ENCODE data around the gene UGT1A9.
"Not testable (repeated sequence)": the region's sequence is repeated elsewhere in the genome, so short reads cannot be mapped to it uniquely, and the experiment has no call there.

Gene UGT1A9

DNA sequence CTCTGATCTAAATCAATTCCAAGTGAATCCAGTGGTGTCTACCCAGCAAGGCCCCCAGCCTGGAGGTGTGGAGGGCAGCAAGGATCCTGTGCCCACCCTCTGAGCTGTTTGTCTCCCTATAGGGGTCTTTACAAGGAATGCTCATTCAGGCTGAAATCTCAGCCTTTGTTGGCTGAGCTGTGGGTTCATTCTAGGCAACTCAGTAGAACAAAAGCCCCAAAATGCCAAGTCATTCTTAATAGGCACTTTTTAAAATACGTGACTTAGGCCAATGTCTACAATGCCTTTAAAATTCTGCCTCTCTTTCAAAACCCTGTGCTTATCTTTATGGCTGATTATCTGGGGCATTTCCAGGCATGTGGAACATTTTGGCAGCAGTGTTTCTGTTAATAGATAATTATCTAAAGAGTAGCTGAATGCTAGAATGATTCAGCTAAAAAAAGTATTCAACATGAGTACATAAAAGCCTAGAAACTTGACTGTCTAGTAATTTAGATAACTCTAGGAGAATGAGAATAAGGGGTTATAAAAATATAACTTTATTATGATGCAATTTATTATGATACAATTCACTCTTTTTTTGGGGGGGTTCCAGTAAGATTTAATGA, 28.4 kb downstream of the UGT1A9 start:
- H3K27me3 ChIP-seq (replicated peaks; ENCODE audit: control insufficient read depth, insufficient read depth, low read length) = no peaks in the 10 kb centered on the region
- no peak for DNase-seq (ENCODE audit: extremely low read depth, insufficient read length)
- TF ChIP-seq, protein P1, sequence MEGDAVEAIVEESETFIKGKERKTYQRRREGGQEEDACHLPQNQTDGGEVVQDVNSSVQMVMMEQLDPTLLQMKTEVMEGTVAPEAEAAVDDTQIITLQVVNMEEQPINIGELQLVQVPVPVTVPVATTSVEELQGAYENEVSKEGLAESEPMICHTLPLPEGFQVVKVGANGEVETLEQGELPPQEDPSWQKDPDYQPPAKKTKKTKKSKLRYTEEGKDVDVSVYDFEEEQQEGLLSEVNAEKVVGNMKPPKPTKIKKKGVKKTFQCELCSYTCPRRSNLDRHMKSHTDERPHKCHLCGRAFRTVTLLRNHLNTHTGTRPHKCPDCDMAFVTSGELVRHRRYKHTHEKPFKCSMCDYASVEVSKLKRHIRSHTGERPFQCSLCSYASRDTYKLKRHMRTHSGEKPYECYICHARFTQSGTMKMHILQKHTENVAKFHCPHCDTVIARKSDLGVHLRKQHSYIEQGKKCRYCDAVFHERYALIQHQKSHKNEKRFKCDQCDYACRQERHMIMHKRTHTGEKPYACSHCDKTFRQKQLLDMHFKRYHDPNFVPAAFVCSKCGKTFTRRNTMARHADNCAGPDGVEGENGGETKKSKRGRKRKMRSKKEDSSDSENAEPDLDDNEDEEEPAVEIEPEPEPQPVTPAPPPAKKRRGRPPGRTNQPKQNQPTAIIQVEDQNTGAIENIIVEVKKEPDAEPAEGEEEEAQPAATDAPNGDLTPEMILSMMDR (IDR thresholded peaks at IDR 0.05; ENCODE audit: insufficient read depth, low read length, poor library complexity, severe bottlenecking) = no peak
- H3K4me3 ChIP-seq (replicated peaks; ENCODE audit: low read depth, low read length) = no peak overlapping the region
- no peaks in the 10 kb centered on the region for H3K36me3 ChIP-seq (ENCODE audit: control insufficient read depth, insufficient read depth, low read length)

DNA sequence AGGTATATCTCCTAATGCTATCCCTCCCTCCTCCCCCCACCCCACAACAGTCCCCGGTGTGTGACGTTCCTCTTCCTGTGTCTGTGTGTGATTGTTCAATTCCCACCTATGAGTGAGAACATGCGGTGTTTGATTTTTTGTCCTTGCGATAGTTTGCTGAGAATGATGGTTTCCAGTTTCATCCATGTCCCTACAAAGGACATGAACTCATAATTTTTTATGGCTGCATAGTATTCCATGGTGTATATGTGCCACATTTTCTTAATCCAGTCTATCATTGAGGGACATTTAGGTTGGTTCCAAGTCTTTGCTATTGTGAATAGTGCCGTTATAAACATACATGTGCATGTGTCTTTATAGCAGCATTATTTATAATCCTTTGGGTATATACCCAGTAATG, 29.1 kb downstream of the UGT1A9 start:
- not testable (repeated sequence) for H3K4me3 ChIP-seq (replicated peaks; ENCODE audit: low read depth, low read length)

DNA sequence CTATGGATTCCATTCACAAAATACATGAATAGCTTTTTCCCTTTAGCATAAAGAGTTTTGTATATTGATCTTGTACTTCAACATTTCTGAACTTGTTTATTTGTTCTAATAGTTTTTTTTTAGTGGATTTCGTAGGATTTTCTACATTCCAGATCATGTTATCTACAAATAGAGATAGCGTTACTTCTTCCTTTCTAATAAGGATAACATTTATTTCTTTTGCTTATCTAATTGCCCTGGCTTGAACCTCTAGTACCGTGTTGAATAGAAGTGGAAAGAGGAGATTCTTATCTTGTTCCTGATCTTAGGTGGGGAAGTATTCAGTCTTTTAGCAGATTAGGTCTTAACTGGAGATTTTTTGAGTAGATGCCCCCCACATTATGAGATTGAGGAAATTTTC, 30.5 kb downstream of the UGT1A9 start:
- Histone ChIP-seq H3K4me3 (replicated peaks; ENCODE audit: low read depth, low read length) (no peak overlapping the region), H3K36me3 (ENCODE audit: control insufficient read depth, insufficient read depth, low read length) (no peaks in the 10 kb centered on the region), H3K27me3 (replicated peaks; ENCODE audit: control insufficient read depth, insufficient read depth, low read length) (no peaks in the 10 kb centered on the region)
- DNase-seq (ENCODE audit: extremely low read depth, insufficient read length) = no peak
- TF ChIP-seq, protein P1 (IDR thresholded peaks at IDR 0.05; ENCODE audit: insufficient read depth, low read length, poor library complexity, severe bottlenecking) = no peak

More for the DNA sequence above, 29.1 kb downstream of the UGT1A9 start:
- H3K36me3 ChIP-seq (ENCODE audit: control insufficient read depth, insufficient read depth, low read length); H3K27me3 ChIP-seq (replicated peaks; ENCODE audit: control insufficient read depth, insufficient read depth, low read length); DNase-seq (ENCODE audit: extremely low read depth, insufficient read length): not testable (repeated sequence)

DNA sequence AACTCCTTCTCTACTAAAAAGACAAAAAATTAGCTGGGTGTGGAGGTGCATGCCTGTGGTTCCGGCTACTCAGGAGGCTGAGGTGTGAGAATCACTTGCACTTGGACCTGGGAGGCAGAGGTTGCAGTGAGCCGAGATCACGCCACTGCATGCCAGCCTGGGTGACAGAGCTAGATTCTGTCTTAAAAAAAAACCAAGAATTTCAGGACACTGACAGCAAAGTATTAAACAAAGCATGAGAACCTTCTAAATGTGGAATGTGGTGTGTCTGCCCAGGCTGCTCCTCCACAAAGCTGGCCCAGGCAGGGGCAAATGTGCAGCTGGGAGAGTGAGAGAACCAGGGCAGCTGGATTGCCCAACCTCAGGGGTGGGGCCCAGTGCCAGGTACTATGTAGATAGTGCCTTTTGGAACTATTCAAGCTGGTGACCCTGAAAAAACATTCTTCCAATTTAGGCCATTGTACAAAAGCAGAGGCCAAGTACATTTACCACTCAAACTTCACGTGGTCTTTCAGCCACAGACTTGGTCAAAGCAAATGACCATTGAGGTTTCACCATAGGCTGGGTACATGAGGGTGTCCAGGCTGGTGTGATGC, 34.3 kb downstream of the UGT1A9 start:
- TF ChIP-seq, protein P1 (IDR thresholded peaks at IDR 0.05; ENCODE audit: insufficient read depth, low read length, poor library complexity, severe bottlenecking) = no peak
- Histone ChIP-seq H3K36me3 (ENCODE audit: control insufficient read depth, insufficient read depth, low read length) (no peaks in the 10 kb centered on the region), H3K27me3 (replicated peaks; ENCODE audit: control insufficient read depth, insufficient read depth, low read length) (no peaks in the 10 kb centered on the region), H3K4me3 (replicated peaks; ENCODE audit: low read depth, low read length) (no peak overlapping the region)
- DNase-seq (ENCODE audit: extremely low read depth, insufficient read length) = no peak

DNA sequence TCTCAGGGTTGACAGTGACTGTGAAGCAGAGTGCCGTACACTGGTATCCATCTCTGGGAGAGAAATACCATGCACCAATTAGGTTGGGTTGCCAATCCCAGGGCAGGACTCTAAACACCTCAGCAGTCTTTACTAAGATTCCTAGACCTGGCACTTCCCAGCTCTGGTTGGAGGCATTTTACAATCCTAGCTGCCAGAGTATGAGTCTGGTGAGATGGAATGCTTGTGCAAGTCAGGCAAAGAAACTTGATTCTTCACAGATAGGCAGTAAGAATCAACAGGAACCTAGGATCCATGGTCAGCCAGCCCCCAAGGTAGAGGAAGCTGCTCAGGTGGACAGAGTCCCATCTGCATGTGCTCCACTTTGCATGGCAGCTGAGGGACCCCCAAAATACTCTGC, 35.0 kb downstream of the UGT1A9 start:
- Histone ChIP-seq H3K36me3 (ENCODE audit: control insufficient read depth, insufficient read depth, low read length) (no peaks in the 10 kb centered on the region), H3K27me3 (replicated peaks; ENCODE audit: control insufficient read depth, insufficient read depth, low read length) (no peaks in the 10 kb centered on the region), H3K4me3 (replicated peaks; ENCODE audit: low read depth, low read length) (no peak overlapping the region)
- DNase-seq (ENCODE audit: extremely low read depth, insufficient read length) = no peak
- TF ChIP-seq, protein P1 (IDR thresholded peaks at IDR 0.05; ENCODE audit: insufficient read depth, low read length, poor library complexity, severe bottlenecking) = no peak

DNA sequence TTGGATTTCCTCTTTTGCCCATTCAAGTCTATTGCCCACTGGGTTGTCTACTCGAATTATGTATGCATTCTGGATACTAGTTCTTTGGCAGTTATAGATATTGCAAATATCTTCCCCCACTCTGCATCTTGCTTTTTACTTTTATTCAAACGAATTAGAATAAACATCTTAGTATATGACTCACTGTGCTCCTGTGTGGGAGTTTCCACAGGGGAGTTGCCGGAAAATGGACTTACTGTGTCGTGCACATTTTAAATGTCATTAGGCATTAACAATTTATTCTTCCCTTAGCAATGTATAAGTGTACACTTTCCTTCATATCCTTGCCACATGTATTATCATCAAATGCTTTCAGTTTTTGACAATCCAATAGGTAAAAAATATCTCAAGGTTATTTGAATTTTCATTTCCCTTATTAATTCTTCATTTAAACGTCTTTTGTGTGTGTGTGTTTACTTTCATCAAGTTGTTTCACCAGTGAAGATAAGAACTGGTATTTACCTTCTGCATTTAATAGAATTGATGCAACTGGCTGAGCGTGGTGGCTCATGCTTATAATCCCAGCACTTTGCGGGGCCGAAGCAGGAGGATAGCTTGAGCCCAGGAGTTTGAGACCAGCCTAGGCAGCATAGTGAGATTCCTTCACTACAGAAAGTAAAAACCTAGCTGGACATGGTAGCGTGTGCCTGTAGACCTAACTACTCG, 36.4 kb downstream of the UGT1A9 start:
- no peak for DNase-seq (ENCODE audit: extremely low read depth, insufficient read length)
- no peaks in the 10 kb centered on the region for H3K27me3 ChIP-seq (replicated peaks; ENCODE audit: control insufficient read depth, insufficient read depth, low read length)
- TF ChIP-seq, protein P1 (IDR thresholded peaks at IDR 0.05; ENCODE audit: insufficient read depth, low read length, poor library complexity, severe bottlenecking) = no peak
- no peak overlapping the region for H3K4me3 ChIP-seq (replicated peaks; ENCODE audit: low read depth, low read length)
- no peaks in the 10 kb centered on the region for H3K36me3 ChIP-seq (ENCODE audit: control insufficient read depth, insufficient read depth, low read length)

All from GM06990 (cell line).